ENCODE results near the gene C4orf50.
"Not testable (repeated sequence)": the region's sequence is repeated elsewhere in the genome, so short reads cannot be mapped to it uniquely, and the experiment has no call there.

Gene C4orf50

GRCh38 chr4:5865896-5866599 is 152.2 kb downstream of the C4orf50 start:
- DNase-seq (ENCODE audit: low spot score): peak; percentile 24
- Mint-ChIP-seq H3K27ac (peak overlapping the region; percentile 58), H3K4me3 (peak overlapping the region; percentile 62), H3K4me1 (ENCODE audit: low read depth) (peaks cover 40% of the 10 kb centered on the region), H3K27me3 (ENCODE audit: low read depth) (peaks cover 10% of the 10 kb centered on the region), H3K9me3 (no peaks in the 10 kb centered on the region), H3K36me3 (ENCODE audit: low read depth) (no peaks in the 10 kb centered on the region)

- peaks cover 34% of the 10 kb centered on the region for H3K4me1 Mint-ChIP-seq (ENCODE audit: low read depth)
- DNase-seq (ENCODE audit: low spot score): peak; percentile 70
- H3K9me3 Mint-ChIP-seq: no peaks in the 10 kb centered on the region
- peak overlapping the region; percentile 28 for H3K27ac Mint-ChIP-seq
- H3K36me3 Mint-ChIP-seq (ENCODE audit: low read depth): no peaks in the 10 kb centered on the region
- peak overlapping the region; percentile 43 for H3K4me3 Mint-ChIP-seq
- H3K27me3 Mint-ChIP-seq (ENCODE audit: low read depth): peaks cover 5% of the 10 kb centered on the region
Measured at GRCh38 chr4:5863461-5864113, 154.6 kb downstream of the C4orf50 start.

- no peak for DNase-seq (ENCODE audit: low spot score)
- Mint-ChIP-seq H3K9me3 (no peaks in the 10 kb centered on the region), H3K27ac (no peak overlapping the region), H3K27me3 (ENCODE audit: low read depth) (no peaks in the 10 kb centered on the region), H3K36me3 (ENCODE audit: low read depth) (no peaks in the 10 kb centered on the region), H3K4me3 (no peak overlapping the region), H3K4me1 (ENCODE audit: low read depth) (peaks cover 1% of the 10 kb centered on the region)
Measured at GRCh38 chr4:5858020-5858769, 160.0 kb downstream of the C4orf50 start.

GRCh38 chr4:5857199-5857598 is 161.0 kb downstream of the C4orf50 start:
- Mint-ChIP-seq H3K4me3 (no peak overlapping the region), H3K36me3 (ENCODE audit: low read depth) (no peaks in the 10 kb centered on the region), H3K9me3 (no peaks in the 10 kb centered on the region), H3K27me3 (ENCODE audit: low read depth) (no peaks in the 10 kb centered on the region), H3K27ac (no peak overlapping the region), H3K4me1 (ENCODE audit: low read depth) (no peaks in the 10 kb centered on the region)
- no peak for DNase-seq (ENCODE audit: low spot score)

GRCh38 chr4:5856362-5856761 is 161.9 kb downstream of the C4orf50 start:
- H3K9me3 Mint-ChIP-seq; H3K4me1 Mint-ChIP-seq (ENCODE audit: low read depth); H3K4me3 Mint-ChIP-seq; H3K36me3 Mint-ChIP-seq (ENCODE audit: low read depth); H3K27ac Mint-ChIP-seq; DNase-seq (ENCODE audit: low spot score); H3K27me3 Mint-ChIP-seq (ENCODE audit: low read depth): not testable (repeated sequence)

- H3K4me3 Mint-ChIP-seq: no peak overlapping the region
- no peak for DNase-seq (ENCODE audit: low spot score)
- H3K9me3 Mint-ChIP-seq: no peaks in the 10 kb centered on the region
- peaks cover 6% of the 10 kb centered on the region for H3K27me3 Mint-ChIP-seq (ENCODE audit: low read depth)
- H3K4me1 Mint-ChIP-seq (ENCODE audit: low read depth): no peaks in the 10 kb centered on the region
- no peak overlapping the region for H3K27ac Mint-ChIP-seq
- H3K36me3 Mint-ChIP-seq (ENCODE audit: low read depth): no peaks in the 10 kb centered on the region
Measured at GRCh38 chr4:5854929-5855328, 163.3 kb downstream of the C4orf50 start.

- no peaks in the 10 kb centered on the region for H3K4me1 Mint-ChIP-seq (ENCODE audit: low read depth)
- H3K27ac Mint-ChIP-seq: no peak overlapping the region
- H3K27me3 Mint-ChIP-seq (ENCODE audit: low read depth): peaks cover 7% of the 10 kb centered on the region
- H3K9me3 Mint-ChIP-seq: no peaks in the 10 kb centered on the region
- no peaks in the 10 kb centered on the region for H3K36me3 Mint-ChIP-seq (ENCODE audit: low read depth)
- no peak overlapping the region for H3K4me3 Mint-ChIP-seq
- no peak for DNase-seq (ENCODE audit: low spot score)
Measured at GRCh38 chr4:5852523-5853202, 165.6 kb downstream of the C4orf50 start.

- H3K27me3 Mint-ChIP-seq (ENCODE audit: low read depth): peaks cover 8% of the 10 kb centered on the region
- H3K36me3 Mint-ChIP-seq (ENCODE audit: low read depth): no peaks in the 10 kb centered on the region
- no peak for DNase-seq (ENCODE audit: low spot score)
Measured at GRCh38 chr4:5851637-5852301, 166.5 kb downstream of the C4orf50 start.

More at GRCh38 chr4:5851637-5852301, 166.5 kb downstream of the C4orf50 start:
- H3K4me1 Mint-ChIP-seq (ENCODE audit: low read depth): no peaks in the 10 kb centered on the region
- no peak overlapping the region for H3K27ac Mint-ChIP-seq
- H3K4me3 Mint-ChIP-seq: no peak overlapping the region
- no peaks in the 10 kb centered on the region for H3K9me3 Mint-ChIP-seq

Measured in T-helper 2 cell treated with Interferon-gamma antibody and Interleukin-4, amounts not matched to agents 5 μg/mL and 100 μg/mL, for 36 hours (primary cell).